HCT116 (cell line): ENCODE measurements around the gene DNMT3L. TPM values are rescaled to one million over a fixed set of nuclear protein-coding genes. Genes with fewer than 3 reads are reported as not detected.

ENCODE experiments used
- ATAC-seq: fragments of 200-7000 bp; cut with Tn5 transposase; 2 replicates; pipeline ENCODE4 v1.9.1; 2020; ENCODE audit warnings: mild to moderate bottlenecking, moderate library complexity
- BruUV-seq: library from RNA; stranded (reverse); fragments of 400-500 nt; replicated peaks from 2 replicates; lab custom pipeline; 2021; lab: Mats Ljungman, UMichigan
- CTCF ChIA-PET: fragments of 300-600 bp; sonication (Branson Sonifier 250); formaldehyde crosslinking; loops from one replicate; lab custom pipeline; 2021; ENCODE audit warnings: antibody characterized with exemption; lab: Charles Lee
- POLR2A ChIA-PET: fragments of 300-600, 350-600 bp; sonication (Branson Sonifier 250); formaldehyde crosslinking; loops from one replicate; lab custom pipeline; 2021; ENCODE audit warnings: antibody characterized with exemption; lab: Charles Lee
- RAD21 ChIA-PET, 2 experiments: fragments of 300-600 bp; sonication (Branson Sonifier 250); formaldehyde crosslinking; loops; one replicate each; lab custom pipeline; 2023; ENCODE audit warnings: low total read pairs in 2 of 2; ENCODE audit not compliant: uncharacterized antibody in 2 of 2, unreplicated experiment in 2 of 2, low non-redundant PET in 1 of 2; lab: Charles Lee
- DNase-seq: peaks from one replicate; pipeline ENCODE4 v3.0.0-alpha.2; 2010; ENCODE audit warnings: low read depth, low spot score
- H2AFZ ChIP-seq: fragments of 200-600 bp; shearing (Covaris generic), sonication (generic); 2 replicates; pipeline ENCODE4 v1.6.1; 2017; ENCODE audit warnings: low read depth, mixed run types, mixed read lengths, antibody characterized with exemption, low read length; ENCODE audit not compliant: poor library complexity, severe bottlenecking
- H3K27ac ChIP-seq: 2 replicates; pipeline ENCODE4 v1.5.1; 2012; ENCODE audit warnings: low read depth, low read length
- H3K27me3 ChIP-seq: fragments of 200-600 bp; sonication (generic); 2 replicates; pipeline ENCODE4 v1.6.1; 2016; ENCODE audit warnings: mixed run types, low read length, mixed read lengths; ENCODE audit not compliant: insufficient read depth
- H3K36me3 ChIP-seq, 2 experiments: fragments of 200-500 bp in 1 of 2; fragments of 200-600 bp in 1 of 2; sonication (Bioruptor generic) in 1 of 2; sonication (generic) in 1 of 2; 2 replicates each; pipeline versions ENCODE4 v1.5.1 to v1.6.1; 2014 to 2016; ENCODE audit warnings: low read length in 2 of 2, inconsistent platforms in 1 of 2, mixed read lengths in 1 of 2, mixed run types in 1 of 2; ENCODE audit not compliant: insufficient read depth in 2 of 2, control insufficient read depth in 1 of 2
- H3K4me1 ChIP-seq, 2 experiments: fragments of 200-600 bp in 1 of 2; sonication (generic) in 1 of 2; 2 replicates each; pipeline versions ENCODE4 v1.5.1 to v1.6.1; 2012 to 2017; ENCODE audit warnings: low read length in 2 of 2, inconsistent platforms in 1 of 2, mild to moderate bottlenecking in 1 of 2, mixed read lengths in 1 of 2, mixed run types in 1 of 2, moderate library complexity in 1 of 2; ENCODE audit not compliant: insufficient read depth in 2 of 2, control insufficient read depth in 1 of 2
- H3K4me2 ChIP-seq: fragments of 200-600 bp; sonication (generic); 2 replicates; pipeline ENCODE4 v1.6.1; 2017; ENCODE audit warnings: mixed run types, low read length, mixed read lengths
- H3K4me3 ChIP-seq, 2 experiments: fragments of 200-600 bp in 1 of 2; sonication (generic) in 1 of 2; replicated peaks in 1 of 2; 2 replicates each; pipeline ENCODE4 v1.5.1; 2011 to 2016; ENCODE audit warnings: low read length in 2 of 2, control low read depth in 1 of 2, low read depth in 1 of 2, mild to moderate bottlenecking in 1 of 2, mixed read lengths in 1 of 2, mixed run types in 1 of 2
- H3K79me2 ChIP-seq: fragments of 200-600 bp; sonication (generic); 2 replicates; pipeline ENCODE4 v1.6.1; 2017; ENCODE audit warnings: mild to moderate bottlenecking, mixed run types, low read length, moderate library complexity, mixed read lengths; ENCODE audit not compliant: insufficient read depth
- H3K9ac ChIP-seq: fragments of 200-600 bp; sonication (generic); 2 replicates; pipeline ENCODE4 v1.6.1; 2016; ENCODE audit warnings: low read length, mixed read lengths
- H3K9me2 ChIP-seq: fragments of 200-600 bp; sonication (generic), shearing (Covaris generic); 2 replicates; pipeline ENCODE4 v1.6.1; 2017; ENCODE audit warnings: mixed run types, mild to moderate bottlenecking, moderate library complexity; ENCODE audit not compliant: insufficient read depth
- H3K9me3 ChIP-seq, 2 experiments: fragments of 200-500 bp in 1 of 2; fragments of 200-600 bp in 1 of 2; sonication (Bioruptor generic) in 1 of 2; sonication (generic) in 1 of 2; 2 replicates each; pipeline ENCODE4 v1.6.1; 2014 to 2017; ENCODE audit warnings: low read length in 2 of 2, mixed read lengths in 2 of 2, inconsistent platforms in 1 of 2, low read depth in 1 of 2, mild to moderate bottlenecking in 1 of 2, mixed run types in 1 of 2, moderate library complexity in 1 of 2; ENCODE audit not compliant: control insufficient read depth in 1 of 2, insufficient read depth in 1 of 2
- H4K20me1 ChIP-seq: fragments of 200-600 bp; sonication (generic), shearing (Covaris generic); 2 replicates; pipeline ENCODE4 v1.6.1; 2017; ENCODE audit warnings: mixed run types, mild to moderate bottlenecking, moderate library complexity; ENCODE audit not compliant: insufficient read depth
- CBX3 ChIP-seq: IDR thresholded peaks from 2 replicates; pipeline ENCODE4 v1.6.1; 2012; ENCODE audit warnings: low read depth
- CEBPB ChIP-seq: IDR thresholded peaks from 2 replicates; pipeline ENCODE4 v1.6.1; 2012; ENCODE audit warnings: low read depth
- ELF1 ChIP-seq: IDR thresholded peaks from 2 replicates; pipeline ENCODE4 v1.6.1; 2012; ENCODE audit warnings: low read depth, borderline replicate concordance
- EZH2 ChIP-seq: fragments of 200-600 bp; sonication (generic); IDR thresholded peaks from 2 replicates; pipeline ENCODE4 v1.6.1; 2017; ENCODE audit warnings: antibody characterized with exemption, mixed run types
- EZH2phosphoT487 ChIP-seq: fragments of 200-600 bp; IDR thresholded peaks from 2 replicates; pipeline ENCODE4 v1.6.1; 2018; ENCODE audit warnings: antibody characterized with exemption, borderline replicate concordance
- JUND ChIP-seq: IDR thresholded peaks from 2 replicates; pipeline ENCODE4 v1.6.1; 2012
- POLR2A ChIP-seq: IDR thresholded peaks from 2 replicates; pipeline ENCODE4 v1.7.0; 2011; ENCODE audit warnings: borderline replicate concordance; ENCODE audit not compliant: insufficient read depth, insufficient read length; ENCODE audit errors: extremely low read depth
- POLR2AphosphoS5 ChIP-seq: IDR thresholded peaks from 2 replicates; pipeline ENCODE4 v1.6.1; 2011; ENCODE audit warnings: mild to moderate bottlenecking, low read depth, low read length, moderate library complexity
- RAD21 ChIP-seq: IDR thresholded peaks from 2 replicates; pipeline ENCODE4 v1.6.1; 2012; ENCODE audit warnings: low read depth, mild to moderate bottlenecking
- SIN3A ChIP-seq: IDR thresholded peaks from 2 replicates; pipeline ENCODE4 v1.6.1; 2012; ENCODE audit warnings: low read depth
- SP1 ChIP-seq: IDR thresholded peaks from 2 replicates; pipeline ENCODE4 v1.6.1; 2012; ENCODE audit warnings: low read depth
- SRF ChIP-seq: IDR thresholded peaks from 2 replicates; pipeline ENCODE4 v1.6.1; 2012; ENCODE audit warnings: low read depth
- TCF7L2 ChIP-seq: IDR thresholded peaks from 2 replicates; pipeline ENCODE4 v1.7.0; 2011; ENCODE audit warnings: borderline replicate concordance, inconsistent platforms; ENCODE audit not compliant: insufficient read depth, insufficient read length; ENCODE audit errors: extremely low read depth
- YY1 ChIP-seq: IDR thresholded peaks from 2 replicates; pipeline ENCODE4 v1.6.1; 2011; ENCODE audit warnings: low read length, low read depth, moderate library complexity, mild to moderate bottlenecking; ENCODE audit not compliant: insufficient replicate concordance; ENCODE audit errors: extremely low read depth
- ZFX ChIP-seq: fragments of 450-650 bp; IDR thresholded peaks from 2 replicates; pipeline ENCODE4 v1.6.1; 2017
- intact Hi-C: fragments of 100-400 bp; cut with micrococcal nuclease; formaldehyde crosslinking; loops from 2 replicates; pipeline ENCODE4 v1.10.0; 2022
- total RNA-seq: library from RNA; stranded (reverse); gene quantifications from one replicate; pipeline ENCODE4 v1.2.1, GENCODE V29; 2021; ENCODE audit not compliant: unreplicated experiment
- TF ChIP-seq, protein P1 (sequence below), 3 experiments: fragments of 200-600 bp in 1 of 3; sonication (generic) in 1 of 3; IDR thresholded peaks in 2 of 3; conservative IDR thresholded peaks in 1 of 3; 2 replicates each; pipeline ENCODE4 v1.5.1; 2012 to 2017; ENCODE audit warnings: low read depth in 2 of 3, low read length in 2 of 3, antibody characterized with exemption in 1 of 3, borderline replicate concordance in 1 of 3, control low read depth in 1 of 3, mild to moderate bottlenecking in 1 of 3, mixed read lengths in 1 of 3, mixed run types in 1 of 3, moderate library complexity in 1 of 3; ENCODE audit not compliant: insufficient read depth in 1 of 3
- TF ChIP-seq, protein P2 (sequence below): IDR thresholded peaks from 2 replicates; pipeline ENCODE4 v1.6.1; 2012
- TF ChIP-seq, protein P3 (sequence below): IDR thresholded peaks from 2 replicates; pipeline ENCODE4 v1.6.1; 2012
- TF ChIP-seq, protein P4 (sequence below): IDR thresholded peaks from 2 replicates; pipeline ENCODE4 v1.6.1; 2012; ENCODE audit warnings: low read depth

DNMT3L gene
- total RNA-seq, 1 experiment from 2014 or later, result not detected

DNA sequence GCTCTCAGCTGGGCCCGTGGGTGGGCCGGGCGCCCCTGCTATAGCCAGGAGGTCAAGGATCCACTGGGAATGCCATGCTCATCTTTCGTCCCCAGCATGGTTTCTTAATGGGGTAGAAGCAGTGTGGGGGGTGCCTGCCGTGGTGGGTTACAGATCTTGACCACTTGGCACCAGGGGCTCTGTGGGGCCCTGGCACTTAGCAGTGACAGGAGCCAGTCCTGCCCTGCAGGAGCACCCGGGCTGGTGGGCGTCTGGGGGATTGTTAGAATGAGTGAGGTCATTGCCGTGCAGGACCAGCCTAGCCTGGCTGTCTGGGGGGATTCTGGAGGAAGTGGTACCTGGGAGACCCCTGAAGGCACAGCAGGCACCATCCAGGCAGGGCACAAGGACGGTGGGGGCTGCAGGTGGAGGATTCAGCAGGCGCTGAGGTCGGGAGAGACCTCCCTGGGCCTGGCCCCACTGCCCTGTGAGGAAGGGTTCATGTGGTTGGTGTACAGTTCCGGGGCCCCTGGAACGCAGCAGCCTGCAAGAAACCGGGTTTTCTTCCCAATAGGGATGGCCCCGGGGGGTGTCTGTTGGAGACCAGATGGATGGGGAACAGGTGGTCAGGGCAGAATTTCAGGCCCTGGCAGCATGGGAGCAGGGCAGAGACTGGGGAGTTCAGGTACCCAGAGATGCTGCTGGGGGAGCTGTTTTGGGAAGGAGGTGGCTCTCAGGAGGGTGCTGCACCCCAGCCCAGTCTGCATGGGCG, 28.8 kb upstream of the DNMT3L start:
- no TSS peak for BruUV-seq
- no peaks in the 10 kb centered on the region for H3K9me2 ChIP-seq
- intact Hi-C loops, result no loop called here
- no peaks in the 10 kb centered on the region for H4K20me1 ChIP-seq
- ChIA-PET CTCF (no interaction called here), POLR2A (no interaction called here), RAD21 (no interaction called here)
- H3K9me3 ChIP-seq, result no peaks in the 10 kb centered on the region
- H3K27me3 ChIP-seq, result no peaks in the 10 kb centered on the region
- H3K4me2 ChIP-seq, result no peak overlapping the region
- no peak for DNase-seq
- no peak overlapping the region for H2AFZ ChIP-seq
- no peak overlapping the region for H3K4me3 ChIP-seq
- H3K9ac ChIP-seq, result no peak overlapping the region
- no peak overlapping the region for H3K27ac ChIP-seq
- TF ChIP-seq ZFX, result no peak
- TF ChIP-seq ELF1, result no peak
- no peak for TF ChIP-seq POLR2A
- TF ChIP-seq, protein P1, sequence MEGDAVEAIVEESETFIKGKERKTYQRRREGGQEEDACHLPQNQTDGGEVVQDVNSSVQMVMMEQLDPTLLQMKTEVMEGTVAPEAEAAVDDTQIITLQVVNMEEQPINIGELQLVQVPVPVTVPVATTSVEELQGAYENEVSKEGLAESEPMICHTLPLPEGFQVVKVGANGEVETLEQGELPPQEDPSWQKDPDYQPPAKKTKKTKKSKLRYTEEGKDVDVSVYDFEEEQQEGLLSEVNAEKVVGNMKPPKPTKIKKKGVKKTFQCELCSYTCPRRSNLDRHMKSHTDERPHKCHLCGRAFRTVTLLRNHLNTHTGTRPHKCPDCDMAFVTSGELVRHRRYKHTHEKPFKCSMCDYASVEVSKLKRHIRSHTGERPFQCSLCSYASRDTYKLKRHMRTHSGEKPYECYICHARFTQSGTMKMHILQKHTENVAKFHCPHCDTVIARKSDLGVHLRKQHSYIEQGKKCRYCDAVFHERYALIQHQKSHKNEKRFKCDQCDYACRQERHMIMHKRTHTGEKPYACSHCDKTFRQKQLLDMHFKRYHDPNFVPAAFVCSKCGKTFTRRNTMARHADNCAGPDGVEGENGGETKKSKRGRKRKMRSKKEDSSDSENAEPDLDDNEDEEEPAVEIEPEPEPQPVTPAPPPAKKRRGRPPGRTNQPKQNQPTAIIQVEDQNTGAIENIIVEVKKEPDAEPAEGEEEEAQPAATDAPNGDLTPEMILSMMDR (IDR thresholded peaks at IDR 0.05 in 2 of 3, conservative IDR thresholded peaks at IDR 0.05 in 1 of 3; ENCODE audit: borderline replicate concordance in 1 of 3, insufficient read depth in 1 of 3, low read depth in 2 of 3, low read length in 2 of 3), result no peak
- TF ChIP-seq SP1, result no peak
- no peak for TF ChIP-seq EZH2
- no peak for TF ChIP-seq SIN3A
- no peak for TF ChIP-seq CEBPB
- TF ChIP-seq, protein P2, sequence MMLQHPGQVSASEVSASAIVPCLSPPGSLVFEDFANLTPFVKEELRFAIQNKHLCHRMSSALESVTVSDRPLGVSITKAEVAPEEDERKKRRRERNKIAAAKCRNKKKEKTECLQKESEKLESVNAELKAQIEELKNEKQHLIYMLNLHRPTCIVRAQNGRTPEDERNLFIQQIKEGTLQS, result no peak
- no peak for TF ChIP-seq SRF
- TF ChIP-seq POLR2AphosphoS5, result no peak
- TF ChIP-seq TCF7L2, result no peak
- TF ChIP-seq CBX3, result no peak
- TF ChIP-seq EZH2phosphoT487, result no peak
- TF ChIP-seq RAD21, result no peak
- TF ChIP-seq, protein P3, sequence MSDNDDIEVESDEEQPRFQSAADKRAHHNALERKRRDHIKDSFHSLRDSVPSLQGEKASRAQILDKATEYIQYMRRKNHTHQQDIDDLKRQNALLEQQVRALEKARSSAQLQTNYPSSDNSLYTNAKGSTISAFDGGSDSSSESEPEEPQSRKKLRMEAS, result no peak
- TF ChIP-seq, protein P4, sequence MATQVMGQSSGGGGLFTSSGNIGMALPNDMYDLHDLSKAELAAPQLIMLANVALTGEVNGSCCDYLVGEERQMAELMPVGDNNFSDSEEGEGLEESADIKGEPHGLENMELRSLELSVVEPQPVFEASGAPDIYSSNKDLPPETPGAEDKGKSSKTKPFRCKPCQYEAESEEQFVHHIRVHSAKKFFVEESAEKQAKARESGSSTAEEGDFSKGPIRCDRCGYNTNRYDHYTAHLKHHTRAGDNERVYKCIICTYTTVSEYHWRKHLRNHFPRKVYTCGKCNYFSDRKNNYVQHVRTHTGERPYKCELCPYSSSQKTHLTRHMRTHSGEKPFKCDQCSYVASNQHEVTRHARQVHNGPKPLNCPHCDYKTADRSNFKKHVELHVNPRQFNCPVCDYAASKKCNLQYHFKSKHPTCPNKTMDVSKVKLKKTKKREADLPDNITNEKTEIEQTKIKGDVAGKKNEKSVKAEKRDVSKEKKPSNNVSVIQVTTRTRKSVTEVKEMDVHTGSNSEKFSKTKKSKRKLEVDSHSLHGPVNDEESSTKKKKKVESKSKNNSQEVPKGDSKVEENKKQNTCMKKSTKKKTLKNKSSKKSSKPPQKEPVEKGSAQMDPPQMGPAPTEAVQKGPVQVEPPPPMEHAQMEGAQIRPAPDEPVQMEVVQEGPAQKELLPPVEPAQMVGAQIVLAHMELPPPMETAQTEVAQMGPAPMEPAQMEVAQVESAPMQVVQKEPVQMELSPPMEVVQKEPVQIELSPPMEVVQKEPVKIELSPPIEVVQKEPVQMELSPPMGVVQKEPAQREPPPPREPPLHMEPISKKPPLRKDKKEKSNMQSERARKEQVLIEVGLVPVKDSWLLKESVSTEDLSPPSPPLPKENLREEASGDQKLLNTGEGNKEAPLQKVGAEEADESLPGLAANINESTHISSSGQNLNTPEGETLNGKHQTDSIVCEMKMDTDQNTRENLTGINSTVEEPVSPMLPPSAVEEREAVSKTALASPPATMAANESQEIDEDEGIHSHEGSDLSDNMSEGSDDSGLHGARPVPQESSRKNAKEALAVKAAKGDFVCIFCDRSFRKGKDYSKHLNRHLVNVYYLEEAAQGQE, result no peak
- TF ChIP-seq YY1, result no peak
- no peak for TF ChIP-seq JUND
- TF ChIP-seq, all 23 proteins: peak for 0
- Histone ChIP-seq H3K4me1 (peaks cover 0 to 4% of the 10 kb centered on the region in 2 experiments; a peak in 1 of 4 replicates), H3K79me2 (no peaks in the 10 kb centered on the region), H3K36me3 (no peaks in the 10 kb centered on the region)
- no peak for ATAC-seq
